Neural crest cell (in vitro differentiated cells): ENCODE measurements around the gene ULBP1. TPM values are rescaled to one million over a fixed set of nuclear protein-coding genes. Genes with fewer than 3 reads are reported as not detected.

Experiments
- DNase-seq: peaks from one replicate; pipeline ENCODE4 v3.0.0; 2021; ENCODE audit warnings: low read depth, mixed read lengths, low spot score
- H3K27ac Mint-ChIP-seq: one replicate; pipeline ENCODE4 v1.8.0; 2021; ENCODE audit warnings: mild to moderate bottlenecking, mixed read lengths; ENCODE audit not compliant: unreplicated experiment
- H3K27me3 Mint-ChIP-seq: 2 replicates; pipeline ENCODE4 v1.8.0; 2021; ENCODE audit warnings: low read depth, mild to moderate bottlenecking, mixed read lengths
- H3K36me3 Mint-ChIP-seq: 2 replicates; pipeline ENCODE4 v1.8.0; 2021; ENCODE audit warnings: low read depth, mild to moderate bottlenecking, mixed read lengths
- H3K4me1 Mint-ChIP-seq: 2 replicates; pipeline ENCODE4 v1.8.0; 2021; ENCODE audit warnings: mixed read lengths
- H3K4me3 Mint-ChIP-seq: one replicate; pipeline ENCODE4 v1.8.0; 2021; ENCODE audit warnings: mild to moderate bottlenecking, mixed read lengths
- H3K9me3 Mint-ChIP-seq: 2 replicates; pipeline ENCODE4 v1.8.0; 2021; ENCODE audit warnings: mixed read lengths
- CTCF ChIP-seq: fragments of 200-600 bp; sonication (generic); conservative IDR thresholded peaks from 2 replicates; pipeline ENCODE4 v1.5.0; 2021; ENCODE audit warnings: antibody characterized with exemption, mild to moderate bottlenecking
- total RNA-seq: library from RNA; stranded (reverse); gene quantifications from 2 replicates; pipeline ENCODE4 v1.2.1, GENCODE V29; 2021

ULBP1 gene
- total RNA-seq, 1 donor from 2014 or later, result 2.3 TPM

- Mint-ChIP-seq H3K4me1 (no peaks in the 10 kb centered on the region), H3K36me3 (no peaks in the 10 kb centered on the region), H3K27me3 (peaks cover 98% of the 10 kb centered on the region), H3K4me3 (no peak overlapping the region), H3K27ac (no peak overlapping the region), H3K9me3 (no peaks in the 10 kb centered on the region)
- no peak for DNase-seq
- no peak for TF ChIP-seq CTCF
Measured at GRCh38 chr6:149979293-149979692, 15.6 kb downstream of the ULBP1 start.

GRCh38 chr6:149983145-149983544 lies 19.4 kb downstream of the ULBP1 start:
- Mint-ChIP-seq H3K36me3 (peaks cover 2% of the 10 kb centered on the region), H3K9me3 (peaks cover 1% of the 10 kb centered on the region), H3K27me3 (peaks cover 98% of the 10 kb centered on the region), H3K27ac (no peak overlapping the region), H3K4me3 (no peak overlapping the region), H3K4me1 (no peaks in the 10 kb centered on the region)
- no peak for TF ChIP-seq CTCF
- DNase-seq, result no peak

GRCh38 chr6:149984773-149985172 lies 21.0 kb downstream of the ULBP1 start:
- H3K4me3 Mint-ChIP-seq, result no peak overlapping the region
- no peak overlapping the region for H3K27ac Mint-ChIP-seq
- H3K27me3 Mint-ChIP-seq, result peaks cover 99% of the 10 kb centered on the region
- H3K36me3 Mint-ChIP-seq, result peaks cover 7% of the 10 kb centered on the region
- no peak for DNase-seq
- TF ChIP-seq CTCF, result no peak
- peaks cover 1% of the 10 kb centered on the region for H3K4me1 Mint-ChIP-seq
- peaks cover 3% of the 10 kb centered on the region for H3K9me3 Mint-ChIP-seq

- H3K4me3 Mint-ChIP-seq, result no peak overlapping the region
Measured at GRCh38 chr6:149985481-149985937, 21.8 kb downstream of the ULBP1 start.

GRCh38 chr6:149987602-149988107 lies 23.9 kb downstream of the ULBP1 start:
- no peak overlapping the region for H3K4me3 Mint-ChIP-seq
- no peak for DNase-seq
- H3K27me3 Mint-ChIP-seq, result peaks cover 98% of the 10 kb centered on the region
- H3K9me3 Mint-ChIP-seq, result peaks cover 3% of the 10 kb centered on the region
- H3K36me3 Mint-ChIP-seq, result peaks cover 11% of the 10 kb centered on the region
- no peak for TF ChIP-seq CTCF
- no peak overlapping the region for H3K27ac Mint-ChIP-seq
- peaks cover 17% of the 10 kb centered on the region for H3K4me1 Mint-ChIP-seq

More at GRCh38 chr6:149985481-149985937, 21.8 kb downstream of the ULBP1 start:
- Mint-ChIP-seq H3K9me3 (peaks cover 3% of the 10 kb centered on the region), H3K27me3 (peaks cover 99% of the 10 kb centered on the region), H3K36me3 (peaks cover 8% of the 10 kb centered on the region), H3K4me1 (peaks cover 9% of the 10 kb centered on the region), H3K27ac (no peak overlapping the region)
- no peak for TF ChIP-seq CTCF
- DNase-seq, result no peak
